Hypothalamus (tissue), 51 donors: Measurements from ENCODE around the gene DHRS11.

Experiments used
- DNase-seq, 51 donors: peaks; one replicate each; lab custom pipeline; 2025; lab: John Stamatoyannopoulos, UW

The DHRS11 gene, protein sequence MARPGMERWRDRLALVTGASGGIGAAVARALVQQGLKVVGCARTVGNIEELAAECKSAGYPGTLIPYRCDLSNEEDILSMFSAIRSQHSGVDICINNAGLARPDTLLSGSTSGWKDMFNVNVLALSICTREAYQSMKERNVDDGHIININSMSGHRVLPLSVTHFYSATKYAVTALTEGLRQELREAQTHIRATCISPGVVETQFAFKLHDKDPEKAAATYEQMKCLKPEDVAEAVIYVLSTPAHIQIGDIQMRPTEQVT

DNA sequence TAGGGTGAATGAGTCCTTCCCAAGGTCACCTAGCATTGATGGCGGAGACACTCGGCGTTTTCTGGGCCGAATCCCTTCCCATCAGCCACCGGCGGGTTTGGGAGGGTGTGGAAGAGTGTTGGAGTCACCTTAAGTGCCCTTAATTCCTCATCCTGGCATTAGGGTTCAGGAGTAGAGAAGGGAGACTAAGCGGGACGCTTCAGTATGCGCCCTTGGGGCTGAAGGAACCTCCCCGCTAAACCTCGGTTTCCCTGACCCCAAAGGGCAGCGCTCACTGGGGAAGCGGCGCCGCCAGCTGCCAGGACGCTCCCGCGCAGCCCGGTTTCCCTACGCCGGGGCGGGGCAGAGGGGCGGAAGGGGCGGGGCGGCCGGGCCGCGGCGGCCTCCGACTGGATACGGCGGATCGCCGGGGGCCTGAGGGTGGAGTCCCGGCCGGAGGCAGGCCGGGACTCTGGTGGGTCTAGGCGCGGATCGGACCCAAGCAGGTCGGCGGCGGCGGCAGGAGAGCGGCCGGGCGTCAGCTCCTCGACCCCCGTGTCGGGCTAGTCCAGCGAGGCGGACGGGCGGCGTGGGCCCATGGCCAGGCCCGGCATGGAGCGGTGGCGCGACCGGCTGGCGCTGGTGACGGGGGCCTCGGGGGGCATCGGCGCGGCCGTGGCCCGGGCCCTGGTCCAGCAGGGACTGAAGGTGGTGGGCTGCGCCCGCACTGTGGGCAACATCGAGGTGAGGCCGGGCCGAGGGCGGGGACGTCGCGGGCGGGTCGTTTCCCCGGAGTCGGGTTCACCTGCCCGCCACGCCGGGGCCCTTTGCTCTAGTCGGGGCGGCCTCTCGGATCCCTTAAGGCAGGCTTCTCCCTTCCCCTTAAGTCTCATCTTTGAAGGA is at the start of gene DHRS11:
DHRS11 (plus strand) TSS at position 446 of the 882 bp plus-strand sequence; CDS start at position 577, 131 bp downstream.
- DNase-seq = peak in 50 of 51 donors; percentile 11 to 88 (median 69)

DNA sequence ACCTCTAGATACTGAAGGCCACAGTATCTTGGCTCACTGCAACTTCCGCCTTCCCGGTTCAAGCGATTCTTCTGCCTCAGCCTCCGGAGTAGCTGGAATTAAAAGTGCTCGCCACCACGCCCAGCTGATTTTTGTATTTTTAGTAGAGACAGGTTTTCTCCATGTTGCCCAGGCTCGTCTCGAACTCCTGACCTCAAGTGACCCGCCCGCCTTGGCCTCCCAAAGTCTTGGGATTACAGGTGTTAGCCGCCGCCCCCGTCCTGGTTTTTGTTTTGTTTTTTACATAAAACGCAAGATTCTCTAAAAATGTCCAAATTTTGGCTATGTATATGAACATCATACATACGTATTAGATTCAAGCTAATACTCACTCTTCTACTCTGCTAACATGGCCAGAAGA is 48.9 kb upstream of the DHRS11 start:
- DNase-seq = no peak

DNA sequence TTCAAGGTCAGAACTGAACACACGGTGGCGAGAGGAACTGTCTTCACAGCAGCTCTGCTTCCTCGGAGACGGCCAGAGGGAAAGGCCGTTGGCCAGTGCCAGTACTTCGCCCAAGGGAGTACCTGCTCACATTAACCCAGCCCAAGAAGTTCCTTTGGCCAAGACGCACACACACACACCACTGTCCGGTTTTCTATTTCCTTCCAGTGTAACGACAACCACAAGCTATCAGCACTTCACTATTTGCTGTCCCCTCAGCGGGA is 47.7 kb upstream of the DHRS11 start:
- DNase-seq = peak in 18 of 51 donors; percentile 8 to 56 (median 26)

- DNase-seq = peak in 50 of 51 donors; percentile 67 to 94 (median 83)
Observed at GRCh38 chr17:36544307-36545076, 47.2 kb upstream of the DHRS11 start, which contains the start of gene GGNBP2. GGNBP2 (plus strand) TSS chr17:36544919; CDS start chr17:36545725, 806 bp downstream.

- peak in 25 of 51 donors; percentile 67 to 95 (median 84) for DNase-seq
Observed at GRCh38 chr17:36545077-36545464, 46.6 kb upstream of the DHRS11 start.

GRCh38 chr17:36545465-36546417 is 45.9 kb upstream of the DHRS11 start:
- peak in 50 of 51 donors; percentile 71 to 98 (median 93) for DNase-seq

- no peak for DNase-seq
Observed at GRCh38 chr17:36546418-36547093, 45.1 kb upstream of the DHRS11 start.

DNA sequence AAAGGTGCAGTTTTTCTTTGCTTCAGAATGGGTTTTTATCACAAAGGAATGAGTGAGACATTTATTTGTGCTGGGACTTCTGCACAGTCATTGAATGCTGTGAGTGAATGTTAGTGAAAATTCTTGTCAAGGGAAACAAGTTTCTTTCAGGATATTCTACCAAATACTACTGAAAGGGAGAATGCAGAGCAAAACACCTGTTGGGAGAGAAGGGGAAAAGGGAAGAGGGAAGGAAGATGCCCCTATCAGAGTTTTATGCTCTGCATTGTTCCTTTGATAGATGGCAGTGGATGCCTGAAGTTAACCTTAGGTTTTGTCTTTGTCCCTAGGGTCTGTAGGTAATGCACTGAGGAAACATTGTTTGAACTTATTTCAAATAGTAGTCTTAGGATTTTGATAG is 43.9 kb upstream of the DHRS11 start:
- no peak for DNase-seq

DNA sequence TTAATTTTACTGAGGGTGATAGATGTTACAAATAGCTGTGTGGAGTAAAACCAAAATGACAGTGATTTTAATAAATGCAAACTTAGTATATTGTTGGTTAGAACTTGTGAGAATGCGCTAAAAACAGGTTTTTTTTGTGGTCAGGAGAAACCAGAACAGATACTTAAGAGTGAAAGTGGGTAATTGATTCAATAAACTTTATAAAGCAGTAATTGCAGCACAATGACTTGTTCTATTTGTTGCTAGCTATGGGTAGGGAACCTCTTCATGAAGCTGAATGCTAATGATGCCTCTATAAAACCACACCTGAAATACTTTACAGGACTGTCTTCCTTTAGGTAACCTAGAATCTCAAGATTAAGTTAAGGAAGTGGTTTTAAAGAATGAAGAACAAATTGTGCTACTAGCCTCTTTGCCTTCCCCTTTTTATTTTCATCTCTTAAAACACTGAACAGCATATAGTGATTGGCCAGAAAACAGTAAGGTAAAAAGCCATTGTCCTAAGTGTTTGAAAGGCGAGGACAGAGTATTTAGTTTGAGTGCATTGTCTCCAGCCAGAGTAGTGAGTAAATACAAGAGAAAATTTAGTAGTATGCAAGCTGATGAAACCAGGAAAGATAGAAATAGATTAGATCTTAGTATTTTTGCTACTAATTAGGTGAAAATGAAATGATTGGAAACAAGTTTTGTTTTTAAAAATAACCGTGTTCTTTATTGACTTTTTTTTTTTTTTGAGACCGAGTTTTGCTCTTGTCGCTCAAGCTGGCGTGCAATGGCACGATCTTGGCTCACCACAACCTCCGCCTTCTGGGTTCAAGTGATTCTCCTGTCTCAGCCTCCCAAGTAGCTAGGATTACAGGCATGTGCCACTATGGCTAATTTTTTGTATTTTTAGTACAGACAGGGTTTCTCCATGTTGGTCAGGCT is 40.9 kb upstream of the DHRS11 start:
- no peak for DNase-seq

DNA sequence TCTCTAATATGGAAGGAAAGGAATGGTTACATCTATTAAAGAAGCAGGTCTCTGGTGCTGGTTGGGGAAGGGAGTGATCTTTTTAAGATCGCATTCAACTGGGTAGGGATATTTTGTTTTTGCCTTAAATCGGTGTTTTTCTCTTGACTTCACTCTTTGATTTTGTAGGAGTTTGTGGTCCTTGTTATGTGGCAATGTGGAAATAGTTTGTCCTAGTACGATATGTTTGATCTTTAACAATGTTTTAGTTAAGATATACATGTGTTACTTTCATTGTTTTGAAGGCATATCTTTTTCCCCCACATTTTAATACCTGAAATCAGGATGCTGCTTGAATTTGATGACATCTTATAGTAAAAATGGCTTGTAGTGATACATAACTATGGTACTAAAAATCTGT is 38.2 kb upstream of the DHRS11 start:
- DNase-seq = no peak

GRCh38 chr17:36566081-36566480 is 25.6 kb upstream of the DHRS11 start:
- DNase-seq = no peak

DNA sequence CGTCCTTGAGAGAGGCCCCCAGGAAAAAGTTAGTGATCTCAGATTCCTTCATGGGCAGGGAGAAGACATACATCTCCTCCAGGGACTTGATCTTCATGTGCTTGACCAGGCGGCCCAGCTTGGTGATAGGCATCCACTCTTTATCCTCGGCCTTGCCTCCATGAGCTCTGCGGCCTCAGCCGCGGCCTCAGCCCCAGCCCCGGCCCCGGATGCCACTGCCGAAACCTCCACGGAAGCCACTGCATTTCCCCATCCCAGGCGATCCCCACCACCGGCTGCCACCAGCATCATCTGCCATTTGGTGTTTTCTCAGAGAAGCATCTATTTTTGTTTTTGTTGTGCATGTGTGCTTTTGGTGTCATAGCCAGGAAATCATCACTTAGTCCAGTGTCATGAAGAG is 16.7 kb upstream of the DHRS11 start:
- no peak for DNase-seq

- no peak for DNase-seq
Observed at GRCh38 chr17:36576793-36577192, 14.9 kb upstream of the DHRS11 start.

GRCh38 chr17:36578671-36579070 is 13.0 kb upstream of the DHRS11 start:
- peak in 1 of 51 donors; percentile 6 for DNase-seq

DNA sequence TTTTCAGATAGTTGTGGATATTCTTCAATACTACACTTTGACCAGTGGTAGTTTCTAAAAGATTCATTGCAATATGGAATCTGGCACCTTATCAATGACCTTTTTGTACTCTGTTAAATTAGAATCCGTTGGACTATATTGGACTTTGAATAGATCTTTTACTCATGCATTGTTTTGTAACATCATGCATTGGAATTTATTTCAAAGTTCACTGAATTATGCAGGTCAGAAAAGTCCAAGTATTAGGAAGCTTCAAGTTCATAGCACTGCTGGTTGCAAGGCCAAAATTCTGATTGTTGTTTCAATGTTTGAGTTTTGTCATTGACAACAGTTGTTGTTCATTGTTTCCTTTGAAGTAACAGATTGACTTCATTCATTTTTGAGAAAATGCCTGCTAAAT is 7.9 kb upstream of the DHRS11 start:
- DNase-seq = no peak

- DNase-seq = no peak
Observed at GRCh38 chr17:36586138-36586537, 5.5 kb upstream of the DHRS11 start.

DNA sequence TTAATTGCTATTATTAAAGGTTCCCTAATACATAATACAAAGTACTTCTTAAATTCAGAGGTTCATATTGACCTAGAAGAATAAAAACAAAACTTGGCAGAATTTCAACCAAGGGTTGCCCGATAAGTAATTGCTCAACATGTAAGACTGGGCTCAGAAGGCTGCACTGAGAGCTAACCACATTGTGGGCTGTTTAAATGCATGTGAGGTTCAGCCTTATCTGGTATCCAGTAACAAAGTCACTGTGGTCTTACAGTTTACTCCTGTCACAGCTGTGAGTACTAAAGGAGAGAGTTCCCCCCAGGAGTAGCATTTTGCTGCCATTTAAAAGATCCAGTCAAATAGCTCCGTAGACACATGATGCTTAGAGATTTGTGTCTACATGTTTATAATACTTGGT is 1.6 kb upstream of the DHRS11 start:
- no peak for DNase-seq

- DNase-seq = peak in 5 of 51 donors; percentile 7 to 22 (median 13)
Observed at GRCh38 chr17:36592316-36592715, 637 bp downstream of the DHRS11 start.
